IMR-90 (cell line): Measurements from ENCODE around the gene BTAF1.

Source experiments
- CEBPB ChIP-seq: IDR thresholded peaks from 2 replicates; pipeline ENCODE4 v1.6.1; 2012; ENCODE audit warnings: low read depth, low read length, improper control_type of control experiment
- MAFK ChIP-seq: IDR thresholded peaks from 2 replicates; pipeline ENCODE4 v1.6.1; 2012; ENCODE audit warnings: low read depth, low read length, improper control_type of control experiment
- MAZ ChIP-seq: IDR thresholded peaks from 2 replicates; pipeline ENCODE4 v1.6.1; 2012; ENCODE audit warnings: low read depth, mild to moderate bottlenecking, low read length, improper control_type of control experiment, moderate library complexity, borderline replicate concordance
- MXI1 ChIP-seq: IDR thresholded peaks from 2 replicates; pipeline ENCODE4 v1.6.1; 2012; ENCODE audit warnings: low read depth, mild to moderate bottlenecking, low read length, moderate library complexity, borderline replicate concordance
- POLR2A ChIP-seq: IDR thresholded peaks from 2 replicates; pipeline ENCODE4 v1.6.1; 2012; ENCODE audit warnings: mild to moderate bottlenecking, low read depth, low read length
- RFX5 ChIP-seq: IDR thresholded peaks from 2 replicates; pipeline ENCODE4 v1.8.0; 2012; ENCODE audit warnings: low read depth, mild to moderate bottlenecking, low read length, moderate library complexity
- SMC3 ChIP-seq: fragments of 150-350 bp; IDR thresholded peaks from 2 replicates; pipeline ENCODE4 v1.6.1; 2016; ENCODE audit warnings: low read depth, mild to moderate bottlenecking, antibody characterized with exemption, low read length, moderate library complexity
- TF ChIP-seq, protein P1 (sequence below): conservative IDR thresholded peaks from 2 replicates; pipeline ENCODE4 v1.5.1; 2012; ENCODE audit warnings: mild to moderate bottlenecking, low read depth, low read length, improper control_type of control experiment

DNA sequence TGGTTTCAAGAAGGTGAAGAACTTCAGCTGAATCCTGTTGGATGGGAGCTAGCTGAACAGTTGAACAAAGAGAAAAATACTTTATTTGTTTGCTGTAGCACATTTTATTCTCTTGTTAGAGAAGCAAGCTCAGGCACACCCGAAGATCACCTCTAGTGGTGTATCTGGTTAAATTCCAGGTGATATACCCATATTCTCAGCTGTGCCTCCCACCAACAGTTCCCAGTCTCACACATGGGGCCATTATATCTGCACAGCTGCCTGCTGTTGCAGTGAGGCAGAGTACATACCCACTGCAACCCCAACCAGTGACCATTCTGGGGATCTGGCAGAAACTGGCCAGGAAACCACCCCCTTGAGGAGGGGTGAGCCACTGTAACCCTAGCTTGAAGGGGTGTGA lies 9.2 kb downstream of the BTAF1 start:
- TF ChIP-seq, protein P1, sequence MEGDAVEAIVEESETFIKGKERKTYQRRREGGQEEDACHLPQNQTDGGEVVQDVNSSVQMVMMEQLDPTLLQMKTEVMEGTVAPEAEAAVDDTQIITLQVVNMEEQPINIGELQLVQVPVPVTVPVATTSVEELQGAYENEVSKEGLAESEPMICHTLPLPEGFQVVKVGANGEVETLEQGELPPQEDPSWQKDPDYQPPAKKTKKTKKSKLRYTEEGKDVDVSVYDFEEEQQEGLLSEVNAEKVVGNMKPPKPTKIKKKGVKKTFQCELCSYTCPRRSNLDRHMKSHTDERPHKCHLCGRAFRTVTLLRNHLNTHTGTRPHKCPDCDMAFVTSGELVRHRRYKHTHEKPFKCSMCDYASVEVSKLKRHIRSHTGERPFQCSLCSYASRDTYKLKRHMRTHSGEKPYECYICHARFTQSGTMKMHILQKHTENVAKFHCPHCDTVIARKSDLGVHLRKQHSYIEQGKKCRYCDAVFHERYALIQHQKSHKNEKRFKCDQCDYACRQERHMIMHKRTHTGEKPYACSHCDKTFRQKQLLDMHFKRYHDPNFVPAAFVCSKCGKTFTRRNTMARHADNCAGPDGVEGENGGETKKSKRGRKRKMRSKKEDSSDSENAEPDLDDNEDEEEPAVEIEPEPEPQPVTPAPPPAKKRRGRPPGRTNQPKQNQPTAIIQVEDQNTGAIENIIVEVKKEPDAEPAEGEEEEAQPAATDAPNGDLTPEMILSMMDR: no peak
- no peak for TF ChIP-seq MAZ
- TF ChIP-seq SMC3: no peak
- no peak for TF ChIP-seq CEBPB
- TF ChIP-seq MXI1: no peak
- no peak for TF ChIP-seq MAFK
- TF ChIP-seq POLR2A: no peak
- no peak for TF ChIP-seq RFX5
